KOPT-K1 (cell line): ENCODE results near the gene FAM53A.
"Not testable (repeated sequence)": the region's sequence is repeated elsewhere in the genome, so short reads cannot be mapped to it uniquely, and the experiment has no call there.

Source experiments
- H3K27ac ChIP-seq: fragments of 200-600 bp; sonication (generic); 2 replicates; pipeline ENCODE4 v1.5.1; 2016; ENCODE audit warnings: antibody characterized with exemption, mild to moderate bottlenecking, low read depth, low read length; ENCODE audit not compliant: poor library complexity, severe bottlenecking
- H3K36me3 ChIP-seq: fragments of 200-600 bp; sonication (generic); 2 replicates; pipeline ENCODE4 v1.5.1; 2017; ENCODE audit warnings: antibody characterized with exemption, mild to moderate bottlenecking, low read length, moderate library complexity; ENCODE audit not compliant: insufficient read depth
- H3K9me3 ChIP-seq: fragments of 200-600 bp; sonication (generic); 2 replicates; pipeline ENCODE4 v1.5.1; 2017; ENCODE audit warnings: antibody characterized with exemption, low read length, mild to moderate bottlenecking; ENCODE audit not compliant: insufficient read depth, poor library complexity, severe bottlenecking

Gene FAM53A

DNA sequence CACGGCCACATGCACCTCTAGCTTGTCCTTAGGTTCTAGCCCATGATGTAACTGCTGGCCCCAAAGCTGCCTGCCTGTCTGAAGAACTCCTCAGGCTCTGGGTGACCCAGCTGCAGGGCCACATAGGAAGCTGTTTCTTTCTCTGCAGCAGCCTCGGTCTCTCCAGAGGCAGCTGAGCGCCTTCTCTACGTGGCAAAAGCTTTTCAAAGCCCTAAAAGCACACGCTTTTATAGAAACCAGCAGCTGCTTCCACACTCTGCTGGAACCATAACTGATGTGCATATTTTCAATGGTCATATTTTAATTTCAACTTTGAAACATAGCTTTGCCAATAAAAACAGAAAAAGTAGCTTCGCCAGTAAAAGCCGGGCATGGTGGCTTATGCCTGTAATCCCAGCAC is 37.4 kb downstream of the FAM53A start:
- H3K9me3 ChIP-seq, result no peaks in the 10 kb centered on the region

DNA sequence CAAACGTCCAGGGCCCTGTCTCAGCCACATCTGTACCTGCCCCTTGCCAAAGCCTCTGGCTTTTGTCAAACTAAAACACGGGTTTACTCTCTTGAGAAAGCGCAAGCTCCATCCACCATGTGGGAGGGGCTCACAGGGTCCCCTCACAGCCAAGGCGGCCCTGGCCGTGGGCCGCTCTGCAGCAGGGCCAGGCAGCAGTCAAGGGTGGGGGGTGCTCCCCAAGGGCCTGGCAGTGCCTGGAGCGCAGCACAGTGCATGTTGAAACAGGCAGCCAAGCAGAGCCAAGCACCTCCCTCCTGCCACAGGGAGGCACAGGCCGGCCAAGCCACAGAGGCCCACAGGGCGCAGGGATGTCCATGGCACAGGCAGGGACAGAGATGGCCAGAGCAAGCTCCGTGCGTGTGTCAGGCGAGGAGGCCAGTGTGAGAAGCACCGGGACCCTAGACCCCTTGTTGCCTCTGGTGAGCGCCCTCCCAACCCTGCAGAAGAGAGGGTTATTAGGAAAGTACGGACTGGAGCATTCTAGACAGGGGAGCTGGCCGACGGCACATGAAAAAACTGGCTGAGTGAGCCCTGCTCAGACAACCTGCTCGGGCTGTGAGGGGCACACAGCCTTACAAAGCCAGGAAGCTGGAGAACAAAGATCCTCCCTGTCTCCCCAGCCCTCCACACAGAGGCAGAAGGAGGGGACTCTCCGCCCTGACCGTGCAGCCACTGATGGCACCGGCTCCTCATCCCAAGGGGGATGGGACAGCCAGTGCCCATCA is 39.0 kb downstream of the FAM53A start:
- Histone ChIP-seq H3K36me3 (no peaks in the 10 kb centered on the region), H3K9me3 (no peaks in the 10 kb centered on the region), H3K27ac (no peak overlapping the region)

More for the DNA sequence above, 37.4 kb downstream of the FAM53A start:
- Histone ChIP-seq H3K36me3 (no peaks in the 10 kb centered on the region), H3K27ac (no peak overlapping the region)

DNA sequence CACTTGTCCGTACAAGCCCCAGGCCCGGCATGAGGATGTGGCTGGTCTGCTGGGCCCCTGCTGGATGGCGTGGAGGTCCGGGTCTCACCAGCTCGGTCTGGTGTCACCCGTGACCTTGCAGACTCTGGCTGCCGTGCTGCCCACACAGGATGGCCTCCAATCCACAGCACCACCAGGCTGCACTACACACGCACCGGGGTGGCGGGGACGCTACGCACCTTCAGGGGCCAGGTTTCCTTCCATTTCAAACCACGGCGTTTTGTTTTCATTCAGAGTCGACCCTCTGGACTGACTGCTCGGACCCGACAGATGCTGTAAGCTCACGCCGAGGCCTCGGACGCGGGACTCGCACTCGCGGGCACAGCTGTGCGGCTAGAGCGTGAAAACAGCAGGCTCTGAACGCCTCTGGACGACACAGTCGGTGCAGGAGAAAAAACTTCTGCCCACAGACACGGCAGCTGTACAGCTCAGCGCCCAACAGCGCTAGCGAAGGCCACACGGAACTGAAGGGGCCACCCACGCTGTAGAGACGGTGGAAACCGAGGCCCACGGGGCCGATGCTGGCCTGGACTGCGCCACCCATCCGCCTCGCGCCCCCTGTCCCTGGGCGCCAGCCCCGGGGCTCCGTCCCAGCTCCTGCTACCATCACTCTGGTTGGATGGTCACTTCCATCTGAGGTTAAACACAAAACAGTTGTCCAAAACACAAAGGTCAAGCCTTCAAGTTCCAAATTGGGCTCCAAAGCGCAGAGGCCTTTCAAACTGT is 40.0 kb downstream of the FAM53A start:
- no peaks in the 10 kb centered on the region for H3K9me3 ChIP-seq
- no peaks in the 10 kb centered on the region for H3K36me3 ChIP-seq
- no peak overlapping the region for H3K27ac ChIP-seq

DNA sequence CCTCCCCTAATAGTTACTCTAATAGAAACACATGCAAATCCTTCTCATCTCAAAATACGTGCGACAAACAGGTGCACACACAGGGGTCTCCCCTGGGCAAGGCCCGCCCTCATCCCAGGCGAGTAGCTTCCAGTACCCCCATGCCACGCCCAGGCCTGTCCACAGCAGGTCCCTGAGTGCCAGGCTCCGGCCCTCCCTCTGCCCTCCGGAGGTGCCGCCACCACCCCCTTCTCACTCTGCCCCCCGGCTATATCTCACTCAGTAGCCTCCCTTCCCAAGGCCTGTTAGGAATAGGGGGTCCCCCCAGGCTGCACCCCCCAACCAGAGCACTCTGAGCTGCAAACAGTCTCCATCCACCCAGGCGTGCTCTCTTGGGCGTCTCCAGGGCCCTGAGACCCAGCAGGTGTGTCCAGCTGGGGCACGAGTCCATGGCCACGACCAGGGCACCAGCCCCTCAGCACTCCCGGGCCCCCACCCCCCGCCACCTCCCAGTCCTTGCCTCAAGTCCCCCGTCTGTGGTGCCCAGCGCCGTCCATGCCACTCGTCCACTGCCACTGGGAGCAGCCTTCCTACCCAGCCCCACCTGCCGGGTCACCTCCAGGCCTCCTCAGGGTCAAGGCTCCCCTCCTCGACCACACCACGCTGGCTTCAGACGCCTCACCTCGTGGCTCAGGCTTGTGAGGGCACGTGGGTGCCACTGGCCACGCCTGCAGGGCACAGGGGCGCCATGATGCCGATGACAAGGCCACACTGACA is 41.7 kb downstream of the FAM53A start:
- no peak overlapping the region for H3K27ac ChIP-seq
- H3K9me3 ChIP-seq, result no peaks in the 10 kb centered on the region
- H3K36me3 ChIP-seq, result no peaks in the 10 kb centered on the region

DNA sequence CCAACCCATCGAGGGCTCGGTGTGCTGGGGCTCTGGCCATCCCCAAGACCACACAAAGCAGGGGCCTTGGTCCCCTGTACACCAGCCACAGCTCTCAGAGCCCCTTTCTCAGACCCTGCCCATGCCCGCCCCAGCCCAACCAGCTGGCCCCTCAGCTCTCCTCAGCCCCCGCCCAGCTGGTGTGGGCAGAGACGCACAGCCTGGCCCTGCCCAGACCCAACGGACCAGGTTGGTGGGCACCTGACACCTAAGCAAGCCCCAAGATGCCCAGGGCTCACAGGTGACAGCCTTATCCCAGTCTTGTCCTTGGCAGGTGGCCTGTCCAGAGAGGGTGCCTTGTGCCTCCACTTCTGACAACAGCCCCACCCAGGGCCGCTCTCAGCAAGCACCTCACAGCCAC is 42.4 kb downstream of the FAM53A start:
- H3K27ac ChIP-seq, result no peak overlapping the region
- no peaks in the 10 kb centered on the region for H3K9me3 ChIP-seq
- no peaks in the 10 kb centered on the region for H3K36me3 ChIP-seq

DNA sequence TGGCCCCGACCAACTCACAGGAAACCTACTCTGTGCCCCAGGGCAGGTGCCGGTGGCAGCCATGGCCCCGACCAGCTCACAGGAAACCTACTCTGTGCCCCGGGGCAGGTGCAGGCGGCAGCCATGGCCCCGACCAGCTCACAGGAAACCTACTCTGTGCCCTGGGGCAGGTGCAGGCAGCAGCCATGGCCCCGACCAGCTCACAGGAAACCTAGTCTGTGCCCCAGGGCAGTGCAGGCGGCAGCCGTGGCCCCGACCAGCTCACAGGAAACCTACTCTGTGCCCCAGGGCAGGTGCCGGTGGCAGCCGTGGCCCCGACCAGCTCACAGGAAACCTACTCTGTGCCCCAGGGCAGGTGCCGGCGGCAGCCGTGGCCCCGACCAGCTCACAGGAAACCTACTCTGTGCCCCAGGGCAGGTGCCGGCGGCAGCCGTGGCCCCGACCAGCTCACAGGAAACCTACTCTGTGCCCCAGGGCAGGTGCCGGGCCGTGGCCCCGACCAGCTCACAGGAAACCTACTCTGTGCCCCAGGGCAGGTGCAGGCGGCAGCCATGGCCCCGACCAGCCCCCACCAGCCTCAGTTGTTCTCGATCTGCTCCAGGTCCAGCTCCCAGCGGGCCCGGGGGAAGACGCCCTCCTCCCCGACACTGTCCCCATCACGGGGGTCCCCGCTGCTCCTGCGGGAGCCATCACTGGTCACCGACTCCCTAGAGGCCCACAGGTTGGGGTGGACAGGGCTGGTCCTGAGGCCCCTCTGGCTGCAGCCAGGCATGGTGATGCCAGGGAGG is 43.2 kb downstream of the FAM53A start:
- H3K27ac ChIP-seq, H3K9me3 ChIP-seq, H3K36me3 ChIP-seq: not testable (repeated sequence)

DNA sequence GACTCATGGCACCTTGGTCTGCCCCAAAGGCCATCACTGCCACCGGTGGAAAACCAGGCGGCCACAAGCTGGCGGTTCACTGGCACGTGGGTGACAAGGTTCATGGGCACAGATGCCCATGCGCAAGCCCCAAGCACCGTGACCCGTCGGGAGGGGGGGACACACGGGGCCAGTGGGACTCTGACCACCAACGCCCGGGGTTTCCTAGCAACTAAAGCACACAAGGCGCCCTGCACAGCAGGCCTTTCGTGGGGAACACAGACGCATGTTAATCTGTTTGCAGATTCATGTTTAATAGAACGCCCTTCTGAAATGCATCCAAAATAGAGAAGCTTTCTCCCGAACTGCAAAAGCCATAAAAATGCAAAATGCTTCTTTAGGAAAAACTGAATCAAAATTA is 43.9 kb downstream of the FAM53A start:
- Histone ChIP-seq H3K27ac (no peak overlapping the region), H3K36me3 (no peaks in the 10 kb centered on the region), H3K9me3 (no peaks in the 10 kb centered on the region)

DNA sequence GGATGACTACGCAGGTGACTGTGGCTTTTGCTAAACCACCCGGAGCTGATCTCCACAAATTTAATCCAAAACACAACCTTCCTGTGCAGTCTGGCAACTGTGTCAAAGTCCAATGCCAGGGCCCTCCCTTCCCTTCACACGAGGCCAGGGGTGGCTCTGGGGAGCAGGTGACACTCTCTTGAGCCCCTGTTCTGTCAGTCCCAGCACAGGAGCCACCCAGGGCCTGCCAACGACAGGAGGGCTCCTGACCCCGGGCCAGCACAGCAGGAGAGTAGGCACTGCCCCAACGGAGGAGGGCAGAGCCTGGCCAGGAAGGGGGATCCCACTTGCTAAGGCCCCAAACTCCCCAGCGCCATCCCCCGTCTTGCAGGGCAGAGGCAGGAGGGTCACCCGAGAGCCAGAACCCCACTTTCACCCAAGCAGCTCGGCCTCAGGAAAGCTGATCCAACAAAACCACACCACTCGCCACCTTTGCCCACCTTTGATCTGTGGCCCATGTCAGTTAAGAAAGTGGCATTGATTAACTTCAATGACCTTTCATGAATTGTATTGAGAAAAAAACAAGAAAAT is 44.7 kb downstream of the FAM53A start:
- H3K9me3 ChIP-seq, result no peaks in the 10 kb centered on the region
- H3K27ac ChIP-seq, result no peak overlapping the region
- no peaks in the 10 kb centered on the region for H3K36me3 ChIP-seq

DNA sequence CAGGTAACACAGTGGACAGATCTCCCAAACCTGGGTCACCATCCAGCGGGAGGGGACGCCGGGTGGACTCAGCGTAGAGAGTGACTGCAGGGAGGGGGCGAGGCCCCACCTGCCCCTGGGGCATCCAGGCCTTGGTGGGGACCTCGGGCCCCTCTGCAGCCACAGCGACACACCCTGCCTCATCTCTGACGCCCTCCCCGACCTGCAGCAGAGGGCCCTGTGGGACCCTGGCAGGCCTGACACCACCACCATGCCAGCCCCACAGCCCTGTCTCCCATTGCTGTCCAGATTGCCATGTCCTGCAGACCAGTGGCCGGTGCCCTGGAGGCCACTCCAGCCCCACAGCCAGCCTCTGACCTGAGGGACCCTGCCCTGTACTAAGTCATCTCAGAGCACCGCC is 45.2 kb downstream of the FAM53A start:
- Histone ChIP-seq H3K9me3 (no peaks in the 10 kb centered on the region), H3K36me3 (no peaks in the 10 kb centered on the region), H3K27ac (no peak overlapping the region)

DNA sequence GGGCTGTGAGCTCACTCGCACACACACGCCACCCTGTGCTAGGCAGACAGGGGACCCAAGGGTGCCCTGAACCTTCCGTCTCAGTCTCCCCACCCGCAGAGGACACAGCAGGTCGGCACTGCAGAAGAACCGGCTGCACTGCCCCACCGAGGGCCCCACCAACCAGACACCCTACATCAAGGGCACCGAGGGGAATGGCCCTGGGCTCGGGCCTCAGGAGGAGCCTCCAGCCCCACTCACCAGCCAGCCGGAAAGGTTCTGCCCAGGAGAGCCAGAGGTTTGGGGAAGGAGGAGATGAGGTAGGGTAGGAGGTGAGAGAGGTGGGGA is 45.9 kb downstream of the FAM53A start:
- Histone ChIP-seq H3K36me3 (no peaks in the 10 kb centered on the region), H3K27ac (no peak overlapping the region), H3K9me3 (no peaks in the 10 kb centered on the region)

DNA sequence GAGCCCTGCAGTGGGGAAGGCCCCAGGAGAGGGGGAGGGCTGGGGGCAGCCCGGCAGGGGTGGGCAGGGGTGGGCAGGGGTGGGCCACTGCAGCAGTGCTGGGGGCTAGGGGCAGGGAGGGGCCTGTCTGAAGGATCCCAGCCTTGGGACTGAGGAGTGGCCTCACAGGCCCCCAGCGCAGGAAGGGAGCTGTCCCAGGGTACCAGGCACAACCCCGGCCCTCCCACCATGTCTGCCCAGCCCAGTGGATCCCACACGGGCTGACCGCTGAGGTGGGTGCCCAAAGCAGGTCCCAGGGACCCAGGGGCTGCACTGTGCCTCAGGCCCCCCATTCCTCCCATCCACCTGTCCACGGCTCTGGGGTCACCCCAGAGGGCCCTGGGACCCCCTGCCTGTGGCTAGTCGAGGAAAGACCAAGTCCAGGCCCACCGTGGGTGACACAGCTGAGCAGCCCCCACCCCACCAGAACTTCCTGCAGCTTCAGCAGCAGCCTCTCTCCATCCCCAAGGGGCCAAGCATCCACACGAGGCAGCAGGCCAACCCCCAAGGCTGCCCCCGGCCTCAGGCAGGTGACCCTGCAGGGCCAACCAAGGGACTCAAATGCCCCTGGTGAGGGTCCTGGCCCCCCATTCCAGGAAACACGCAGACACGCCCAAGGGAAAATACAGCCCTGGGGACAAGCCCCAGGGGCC is 46.4 kb downstream of the FAM53A start:
- no peak overlapping the region for H3K27ac ChIP-seq
- H3K9me3 ChIP-seq, result no peaks in the 10 kb centered on the region
- H3K36me3 ChIP-seq, result no peaks in the 10 kb centered on the region

DNA sequence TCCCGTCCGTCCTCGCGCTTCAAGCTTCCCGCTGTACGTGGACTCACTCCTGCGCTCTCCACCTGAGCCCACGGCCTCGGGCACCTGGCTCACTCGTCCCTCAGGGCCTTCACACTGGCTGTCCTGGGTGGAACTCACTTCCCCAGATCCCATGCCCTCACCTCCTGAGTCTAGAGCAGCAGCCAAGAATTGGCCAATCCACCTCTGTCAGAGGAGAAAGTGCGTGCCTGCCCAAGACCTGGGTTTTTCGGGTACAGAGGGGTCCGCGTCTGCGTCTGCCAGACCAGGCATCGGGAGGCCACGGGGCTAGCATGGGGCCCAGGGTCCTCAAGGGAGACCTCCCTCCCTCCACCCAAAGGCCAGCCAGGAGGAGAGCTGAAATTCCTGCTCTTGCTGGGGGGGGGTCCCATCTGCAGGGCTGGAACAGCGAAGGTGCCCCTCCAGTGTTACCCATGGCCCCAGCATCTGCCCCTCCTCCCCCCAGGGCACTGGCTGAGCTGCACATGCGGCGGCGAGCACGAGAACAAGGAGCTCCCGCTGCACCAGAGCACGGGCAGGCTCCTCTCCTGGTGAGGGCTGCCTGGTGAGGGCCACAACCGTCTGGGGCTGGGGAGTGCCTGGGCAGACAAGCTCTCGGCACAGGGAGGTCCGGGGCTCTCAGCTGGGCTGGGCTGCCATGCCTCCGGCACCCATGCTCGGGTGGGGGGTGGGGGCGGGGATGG is 47.5 kb downstream of the FAM53A start:
- no peaks in the 10 kb centered on the region for H3K36me3 ChIP-seq
- H3K27ac ChIP-seq, result no peak overlapping the region
- H3K9me3 ChIP-seq, result no peaks in the 10 kb centered on the region

DNA sequence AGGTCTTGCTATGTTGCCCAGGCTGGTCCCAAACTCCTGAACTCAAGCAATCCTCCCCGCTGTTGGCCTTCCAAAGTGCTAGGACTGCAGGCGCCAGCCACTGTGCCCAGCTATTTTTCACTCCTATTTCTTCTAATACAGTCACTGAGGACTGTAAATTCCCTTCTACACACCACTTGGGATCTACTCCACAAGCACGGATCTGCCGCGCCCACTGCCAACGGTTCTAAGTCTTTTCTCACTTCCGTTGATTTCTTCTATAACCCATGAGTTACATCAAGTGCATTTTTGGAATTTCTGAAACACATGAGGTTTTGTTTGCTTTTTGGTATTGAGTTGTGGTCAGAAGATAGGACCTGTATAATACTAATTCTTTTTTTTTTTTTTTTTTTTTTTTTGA is 48.6 kb downstream of the FAM53A start:
- H3K27ac ChIP-seq, result no peak overlapping the region
- no peaks in the 10 kb centered on the region for H3K36me3 ChIP-seq
- no peaks in the 10 kb centered on the region for H3K9me3 ChIP-seq

DNA sequence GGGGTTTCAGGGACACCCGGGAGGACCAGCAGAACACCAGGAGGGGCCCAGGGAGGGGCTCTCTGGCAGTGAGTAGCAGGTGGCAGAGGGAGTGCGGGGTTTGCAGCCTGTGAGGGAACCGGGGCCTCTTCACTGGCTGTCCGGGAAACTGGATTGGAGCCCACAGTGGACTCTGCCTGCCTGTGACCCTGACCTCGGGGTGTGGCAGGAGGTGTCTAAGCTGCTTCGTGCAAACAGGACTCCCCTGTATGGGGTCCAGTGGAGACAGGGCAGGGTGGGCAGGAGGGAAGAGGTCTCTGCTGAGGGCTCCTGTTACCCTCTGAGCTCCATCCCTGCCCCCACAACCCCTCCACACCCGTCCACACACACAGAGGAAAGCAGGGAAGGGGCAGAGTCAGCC is 50.1 kb downstream of the FAM53A start:
- Histone ChIP-seq H3K9me3 (no peaks in the 10 kb centered on the region), H3K36me3 (no peaks in the 10 kb centered on the region), H3K27ac (no peak overlapping the region)
